ENCODE results near the gene EXOC2.

EXOC2 gene

DNA sequence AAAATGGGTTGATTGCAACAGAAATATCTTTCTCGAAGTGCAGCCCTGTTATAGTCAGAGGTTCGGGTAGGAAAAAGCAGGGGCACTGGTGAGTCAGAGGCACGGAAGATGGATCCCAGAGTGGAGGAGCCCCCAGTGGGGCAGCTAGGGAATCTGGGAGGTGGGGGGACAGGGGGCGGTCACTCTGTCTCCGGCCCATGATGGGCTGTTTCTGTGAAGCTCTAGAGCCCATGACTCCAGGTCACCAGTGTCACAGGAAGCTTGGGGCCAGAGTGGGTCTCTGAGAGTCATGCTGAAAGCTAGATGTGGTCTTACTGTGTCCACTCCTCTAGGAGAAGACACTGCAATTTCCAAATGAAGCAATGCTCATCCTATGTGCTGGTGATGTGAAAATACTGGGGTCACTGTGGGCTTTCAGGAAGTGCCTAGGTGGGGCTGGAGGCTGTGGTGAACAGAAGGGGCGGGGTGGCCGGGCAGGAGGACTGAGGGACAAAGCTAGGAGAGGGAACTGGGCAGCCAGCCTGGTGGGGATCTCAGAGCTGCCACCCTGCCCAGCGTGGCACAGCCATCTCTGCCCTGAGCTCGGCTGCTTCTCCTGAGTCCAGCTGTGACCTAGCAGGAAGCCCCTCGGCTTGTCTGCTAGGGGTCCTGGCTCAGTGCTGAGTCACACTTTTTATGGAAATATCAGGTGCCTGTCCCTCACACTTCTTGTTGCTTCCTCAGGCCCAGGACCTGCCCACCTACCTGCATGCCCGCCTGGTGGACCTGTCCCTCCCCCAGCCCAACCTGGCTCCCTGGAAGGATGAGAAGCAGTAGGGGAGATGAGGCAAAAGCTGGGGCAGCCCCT lies 247.1 kb downstream of the EXOC2 start:
- no peak for DNase-seq (ENCODE audit: low read depth, low spot score)
- no peak overlapping the region for H3K4me3 ChIP-seq (ENCODE audit: low read length)

DNA sequence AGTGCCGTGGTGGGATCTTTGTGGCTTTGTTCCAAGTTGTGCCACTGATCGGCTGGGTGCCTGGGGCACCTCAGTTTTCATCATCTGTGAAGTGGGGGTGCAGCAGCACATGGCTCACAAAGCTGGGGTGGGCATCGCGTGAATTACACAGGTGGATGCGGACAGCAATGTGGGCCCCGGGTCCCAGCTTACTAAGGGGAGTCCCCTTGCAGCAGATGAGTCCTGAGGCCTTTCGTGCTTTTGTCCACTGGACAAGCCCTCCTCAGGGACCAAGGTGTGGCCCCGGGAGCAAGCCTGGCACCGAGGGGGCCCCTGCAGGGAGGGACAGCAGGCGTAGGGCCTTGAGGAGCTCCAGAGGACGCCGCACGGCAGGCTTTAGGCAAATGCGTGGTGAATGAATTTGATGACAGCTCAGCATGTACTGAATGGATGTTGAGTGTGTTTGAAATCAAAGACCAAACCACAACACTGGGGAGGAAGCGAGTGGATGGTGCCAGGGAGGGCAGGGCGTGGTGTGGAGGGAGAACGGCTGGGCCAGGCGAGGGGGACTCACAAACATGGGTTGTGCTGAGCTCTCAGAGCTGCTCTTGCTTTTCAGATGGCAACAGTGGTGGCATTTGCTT lies 248.2 kb downstream of the EXOC2 start:
- DNase-seq (ENCODE audit: low read depth, low spot score): peak; percentile 65
- H3K4me3 ChIP-seq (ENCODE audit: low read length): no peak overlapping the region

DNA sequence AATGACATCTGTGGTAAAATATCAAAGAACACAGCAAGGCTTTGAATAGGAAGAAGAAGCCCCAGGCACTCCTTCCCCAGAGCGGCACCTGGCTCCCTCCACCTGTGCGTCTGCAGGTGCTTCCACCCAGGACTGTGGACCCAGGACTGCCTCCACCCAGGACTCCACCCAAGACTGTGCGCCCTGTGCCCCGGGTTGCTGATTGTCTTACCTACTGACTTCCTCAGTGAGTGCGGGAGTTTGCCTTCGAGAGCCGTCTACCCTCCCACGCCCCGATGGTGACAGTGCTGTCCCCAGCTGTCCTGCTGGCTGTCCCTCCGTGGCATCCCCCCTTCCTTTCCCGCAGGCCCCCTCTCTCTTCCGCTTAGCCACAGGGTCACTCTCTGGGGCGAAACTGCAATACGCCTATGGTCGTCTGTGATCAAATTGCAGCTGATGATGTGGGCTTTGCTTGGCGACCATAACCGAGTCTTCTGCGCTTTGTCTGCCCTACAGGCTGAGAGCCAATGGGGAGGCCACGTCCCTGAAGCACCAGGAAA lies 249.2 kb downstream of the EXOC2 start:
- H3K4me3 ChIP-seq (ENCODE audit: low read length): no peak overlapping the region
- DNase-seq (ENCODE audit: low read depth, low spot score): no peak

DNA sequence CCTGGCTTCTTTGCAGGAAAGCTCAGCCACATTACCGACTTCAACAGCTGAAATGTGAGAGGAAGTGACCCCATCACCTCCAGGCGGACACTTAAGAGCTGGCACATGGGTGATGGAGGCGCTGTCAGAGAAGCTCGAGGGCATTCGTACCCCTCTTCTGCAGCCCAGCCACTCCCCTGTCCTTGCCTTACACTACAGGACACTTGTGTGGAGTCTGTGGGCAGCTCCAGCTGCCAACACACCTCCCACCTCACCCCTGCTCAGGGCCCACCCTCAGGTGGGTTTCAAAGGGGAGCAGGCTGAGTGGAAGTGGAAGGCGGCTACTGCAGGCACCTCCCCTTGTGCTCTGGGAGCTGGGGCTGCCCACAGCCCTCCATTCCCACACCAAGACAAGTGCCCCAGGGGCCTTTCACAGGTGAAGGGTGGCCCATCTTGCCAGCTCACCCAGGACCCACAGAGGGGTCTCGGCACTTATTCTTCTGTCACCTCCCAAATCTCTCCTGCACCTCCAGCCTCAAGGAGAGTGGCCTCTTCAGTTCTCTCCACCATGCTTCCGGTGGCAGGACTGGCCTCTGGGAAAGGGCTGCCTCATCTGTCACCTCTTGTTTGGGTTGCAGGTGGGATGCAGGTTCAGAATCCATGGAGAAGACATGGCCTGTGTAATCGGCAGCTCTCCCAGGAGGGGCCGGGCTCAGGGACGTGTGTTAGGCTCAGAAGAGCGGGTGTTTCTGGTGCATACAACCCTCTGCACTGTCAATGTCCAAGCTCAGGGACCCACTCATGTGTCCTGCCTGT lies 251.6 kb downstream of the EXOC2 start:
- no peak for DNase-seq (ENCODE audit: low read depth, low spot score)
- no peak overlapping the region for H3K4me3 ChIP-seq (ENCODE audit: low read length)

DNA sequence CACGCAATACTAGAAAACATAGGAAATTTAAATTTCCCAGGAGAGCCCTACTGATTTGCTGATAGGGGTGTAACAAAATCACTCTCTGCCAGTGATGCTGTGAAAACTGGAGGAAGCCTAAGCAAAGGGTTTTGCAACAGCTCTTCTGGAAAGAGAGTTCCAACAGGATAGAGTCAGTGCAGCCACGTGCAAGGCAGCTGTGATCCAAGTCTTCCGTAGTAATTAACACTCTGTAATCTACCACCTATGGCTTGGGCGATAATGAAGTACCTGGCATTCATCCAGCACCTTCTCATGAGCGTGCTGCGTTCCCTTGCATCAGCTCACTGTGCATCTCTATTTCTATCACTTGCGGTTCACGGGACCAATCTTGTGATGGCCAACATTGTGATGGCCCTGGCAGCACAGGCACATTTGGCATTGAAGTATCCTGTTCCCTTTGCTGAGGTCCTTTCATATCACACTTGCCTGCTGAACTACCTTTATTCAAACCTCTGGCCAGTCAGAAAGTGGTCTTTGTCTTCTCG lies 253.2 kb downstream of the EXOC2 start:
- H3K4me3 ChIP-seq (ENCODE audit: low read length): no peak overlapping the region
- no peak for DNase-seq (ENCODE audit: low read depth, low spot score)

DNA sequence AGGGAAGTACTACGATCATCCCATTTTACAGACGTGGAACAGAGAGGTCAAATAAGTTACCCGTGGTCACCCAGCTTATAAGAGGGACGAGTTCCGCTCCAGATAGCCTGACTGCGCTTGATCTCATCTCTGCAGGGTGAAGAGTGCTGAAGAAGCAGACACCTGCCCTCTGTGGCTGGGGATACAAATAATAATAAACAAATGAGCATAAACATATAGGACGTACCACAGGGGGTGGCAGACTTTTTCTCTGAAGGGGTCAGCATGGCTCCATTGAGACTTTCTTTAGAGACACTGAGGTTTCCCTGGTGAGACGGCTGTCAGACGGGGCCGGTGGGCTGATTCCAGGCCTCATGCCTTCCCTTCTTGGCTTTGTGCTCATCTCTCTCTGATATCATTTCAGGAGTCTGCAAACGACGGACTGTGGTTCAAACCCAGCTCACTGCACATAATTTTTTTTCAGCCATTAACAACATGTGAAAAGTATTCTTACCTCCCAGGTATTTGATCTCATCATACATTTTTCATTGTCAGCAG lies 254.2 kb downstream of the EXOC2 start:
- no peak for DNase-seq (ENCODE audit: low read depth, low spot score)

DNA sequence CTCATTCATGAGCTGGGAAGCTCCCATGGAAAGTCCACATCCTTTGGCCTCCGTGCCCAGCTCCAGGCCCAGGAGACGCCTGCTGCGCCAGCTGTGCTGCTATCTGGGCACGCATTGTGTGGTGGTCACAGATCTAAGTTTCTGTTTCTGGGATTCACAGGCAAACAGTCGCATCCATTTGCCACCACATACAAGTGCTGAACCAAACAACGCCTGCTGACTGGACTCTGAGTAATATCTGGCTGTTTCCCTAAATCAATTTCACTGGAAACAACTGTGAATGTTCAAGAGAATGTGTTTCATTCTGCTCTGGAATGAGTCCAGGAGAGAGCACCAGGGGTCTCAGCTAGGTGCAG lies 255.9 kb downstream of the EXOC2 start:
- no peak overlapping the region for H3K4me3 ChIP-seq (ENCODE audit: low read length)
- no peak for DNase-seq (ENCODE audit: low read depth, low spot score)

More for the DNA sequence above, 254.2 kb downstream of the EXOC2 start:
- no peak overlapping the region for H3K4me3 ChIP-seq (ENCODE audit: low read length)

DNA sequence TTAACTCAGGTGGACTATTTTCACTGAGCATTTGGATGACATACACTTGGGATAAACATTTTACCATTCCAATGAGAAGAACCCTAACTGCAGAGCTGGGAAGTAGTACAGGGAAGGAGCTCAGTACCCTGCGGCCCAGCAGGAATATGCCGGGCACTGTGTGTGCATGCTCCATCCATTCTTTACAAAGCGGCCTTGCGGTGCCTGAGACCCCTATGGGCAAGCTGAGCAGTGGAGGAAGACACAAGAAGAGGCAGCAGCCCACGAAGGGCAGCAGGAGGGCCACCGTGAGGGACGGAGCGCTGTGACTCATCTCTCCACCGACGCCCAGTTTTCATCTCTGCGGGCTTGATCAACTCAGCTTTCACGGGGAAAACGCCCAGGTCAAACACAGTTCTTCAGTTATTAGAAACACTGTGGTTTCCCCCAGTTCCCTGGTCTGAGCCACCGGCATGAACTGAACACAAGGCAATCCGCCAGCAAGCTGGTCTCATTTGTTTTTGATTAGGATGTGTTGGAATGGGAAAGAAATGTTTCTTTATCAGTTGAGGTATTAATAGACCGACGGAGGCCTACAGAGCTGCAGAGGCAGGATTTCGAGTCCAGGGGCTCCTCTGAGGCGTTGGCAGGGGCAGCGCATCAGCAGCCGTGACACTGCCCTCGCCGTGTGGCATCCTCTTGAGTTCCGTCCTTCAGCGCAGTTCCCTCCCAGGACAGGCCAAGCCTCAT lies 256.5 kb downstream of the EXOC2 start:
- H3K4me3 ChIP-seq (ENCODE audit: low read length): no peak overlapping the region
- DNase-seq (ENCODE audit: low read depth, low spot score): no peak

DNA sequence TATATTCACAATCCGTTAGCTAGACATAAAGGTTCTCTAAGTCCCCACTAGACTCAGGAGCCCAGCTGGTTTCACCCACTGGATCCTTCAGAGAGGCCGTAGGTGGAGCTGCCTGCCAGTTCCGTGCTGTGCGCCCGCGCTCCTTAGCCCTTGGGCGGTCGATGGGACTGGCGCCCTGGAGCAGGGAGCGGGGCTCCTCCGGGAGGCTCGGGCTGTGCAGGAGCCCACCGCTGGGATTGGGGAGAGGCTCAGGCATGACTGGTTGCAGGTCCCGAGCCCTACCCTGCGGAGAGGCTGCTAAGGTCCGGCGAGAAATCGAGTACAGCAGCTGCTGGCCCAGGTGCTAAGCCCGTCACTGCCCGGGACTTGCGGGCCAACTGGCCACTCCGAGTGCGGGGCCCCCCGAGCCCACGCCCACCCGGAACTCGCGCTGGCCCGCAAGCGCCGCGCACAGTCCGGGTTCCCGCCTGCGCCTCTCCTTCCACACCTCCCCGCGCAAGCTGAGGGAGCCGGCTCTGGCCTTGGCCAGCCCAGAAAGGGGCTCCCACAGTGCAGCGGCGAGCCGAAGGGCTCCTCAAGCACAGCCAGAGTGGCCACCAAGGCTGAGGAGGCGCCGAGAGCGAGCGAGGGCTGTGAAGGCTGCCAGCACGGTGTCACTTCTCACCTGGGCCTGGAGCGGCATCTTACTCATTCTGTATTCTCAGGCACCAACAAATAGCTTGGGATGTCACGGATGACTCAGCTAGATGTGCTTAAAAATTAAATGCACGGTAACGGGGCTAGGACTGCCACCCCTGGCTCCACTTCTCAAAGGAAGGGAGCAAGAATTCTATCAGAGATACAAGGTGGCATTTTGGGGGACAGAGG lies 257.3 kb downstream of the EXOC2 start:
- no peak overlapping the region for H3K4me3 ChIP-seq (ENCODE audit: low read length)
- DNase-seq (ENCODE audit: low read depth, low spot score): no peak

Data from Jurkat, Clone E6-1 (cell line).